ENCODE data around the gene SYNDIG1. TPM values are rescaled to one million over a fixed set of nuclear protein-coding genes. Genes with fewer than 3 reads are reported as not detected.

Gene SYNDIG1
- total RNA-seq, 1 experiment from 2014 or later: 5.4 TPM

DNA sequence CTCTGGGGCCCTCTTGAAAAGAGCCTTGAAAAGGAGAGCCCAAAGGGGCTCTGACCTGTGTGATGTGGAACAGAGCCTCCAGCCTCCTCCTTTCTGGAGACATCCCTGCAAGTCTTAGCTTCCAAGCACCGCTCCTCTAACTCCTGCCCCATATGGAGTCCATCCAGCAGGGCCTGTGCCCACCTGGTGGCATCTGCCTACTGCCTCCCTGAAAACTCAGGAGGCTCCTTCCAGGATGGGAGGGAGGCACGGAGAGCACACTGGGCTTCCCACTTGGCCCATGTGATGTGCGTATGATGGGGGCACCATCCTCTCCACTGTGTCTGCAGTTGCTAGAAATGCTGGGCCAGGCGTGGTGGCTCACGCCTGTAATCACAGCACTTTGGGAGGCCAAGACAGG lies 98.1 kb downstream of the SYNDIG1 start:
- no peak overlapping the region for H2AK5ac ChIP-seq (ENCODE audit: insufficient read length, low read length)
- DNase-seq: no peak
- Mint-ChIP-seq H3K9me3 (peaks cover 6 to 17% of the 10 kb centered on the region in 2 experiments), H3K27me3 (ENCODE audit: low read depth) (peaks cover 2% of the 10 kb centered on the region), H3K27ac (no peak overlapping the region), H3K4me1 (peaks cover 6 to 7% of the 10 kb centered on the region in 2 experiments; a peak in 2 of 4 replicates), H3K4me3 (no peak overlapping the region), H3K36me3 (ENCODE audit: insufficient read depth in 1 of 3, low read depth in 3 of 3) (peaks cover 9 to 19% (median 16%) of the 10 kb centered on the region in 3 experiments)
- H4K20me1 ChIP-seq (ENCODE audit: control insufficient read depth, insufficient read depth, insufficient read length): no peaks in the 10 kb centered on the region
- H3K4ac ChIP-seq (ENCODE audit: low read depth, low read length): no peak overlapping the region
- no peak overlapping the region for H3K18ac ChIP-seq (ENCODE audit: insufficient read length, low read depth, low read length)
- no peak overlapping the region; the same call in 1 of the 2 replicates for H3K14ac ChIP-seq (ENCODE audit: insufficient read depth, low read length)
- H3K79me2 ChIP-seq (ENCODE audit: insufficient read depth, low read length): no peaks in the 10 kb centered on the region
- H3K56ac ChIP-seq (ENCODE audit: insufficient read length, low read depth, low read length): no peak overlapping the region
- no peak overlapping the region for H2BK5ac ChIP-seq (ENCODE audit: insufficient read length, low read length)
- no peak overlapping the region for H4K91ac ChIP-seq (ENCODE audit: insufficient read length, low read depth, low read length)
- no peaks in the 10 kb centered on the region for H3K23me2 ChIP-seq (ENCODE audit: insufficient read length, low read depth, low read length, poor library complexity, severe bottlenecking)
- no peak overlapping the region for H2BK20ac ChIP-seq (ENCODE audit: low read depth, low read length, poor library complexity, severe bottlenecking)
- H3K4me2 ChIP-seq (ENCODE audit: insufficient read depth, insufficient read length, low read length): no peak overlapping the region
- TF ChIP-seq, protein P1, sequence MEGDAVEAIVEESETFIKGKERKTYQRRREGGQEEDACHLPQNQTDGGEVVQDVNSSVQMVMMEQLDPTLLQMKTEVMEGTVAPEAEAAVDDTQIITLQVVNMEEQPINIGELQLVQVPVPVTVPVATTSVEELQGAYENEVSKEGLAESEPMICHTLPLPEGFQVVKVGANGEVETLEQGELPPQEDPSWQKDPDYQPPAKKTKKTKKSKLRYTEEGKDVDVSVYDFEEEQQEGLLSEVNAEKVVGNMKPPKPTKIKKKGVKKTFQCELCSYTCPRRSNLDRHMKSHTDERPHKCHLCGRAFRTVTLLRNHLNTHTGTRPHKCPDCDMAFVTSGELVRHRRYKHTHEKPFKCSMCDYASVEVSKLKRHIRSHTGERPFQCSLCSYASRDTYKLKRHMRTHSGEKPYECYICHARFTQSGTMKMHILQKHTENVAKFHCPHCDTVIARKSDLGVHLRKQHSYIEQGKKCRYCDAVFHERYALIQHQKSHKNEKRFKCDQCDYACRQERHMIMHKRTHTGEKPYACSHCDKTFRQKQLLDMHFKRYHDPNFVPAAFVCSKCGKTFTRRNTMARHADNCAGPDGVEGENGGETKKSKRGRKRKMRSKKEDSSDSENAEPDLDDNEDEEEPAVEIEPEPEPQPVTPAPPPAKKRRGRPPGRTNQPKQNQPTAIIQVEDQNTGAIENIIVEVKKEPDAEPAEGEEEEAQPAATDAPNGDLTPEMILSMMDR (conservative IDR thresholded peaks at IDR 0.05): no peak
- no peak overlapping the region for H4K8ac ChIP-seq (replicated peaks; ENCODE audit: insufficient read length, low read depth, low read length)
- H3K27me3 ChIP-seq (ENCODE audit: insufficient read depth, low read length): no peaks in the 10 kb centered on the region; the same call in 1 of the 2 replicates
- H3K9me3 ChIP-seq (ENCODE audit: control insufficient read depth, low read depth, low read length): no peaks in the 10 kb centered on the region
- H3K4me1 ChIP-seq (ENCODE audit: insufficient read depth, low read length): no peaks in the 10 kb centered on the region
- H3K79me1 ChIP-seq (ENCODE audit: insufficient read depth, low read depth, low read length, poor library complexity, severe bottlenecking): no peaks in the 10 kb centered on the region
- H3K23ac ChIP-seq (ENCODE audit: insufficient read length, low read depth, low read length): no peak overlapping the region
- no peak overlapping the region for H3T11ph ChIP-seq (ENCODE audit: low read length)
- no peak overlapping the region for H2AFZ ChIP-seq (ENCODE audit: low read length)
- no peak overlapping the region for H2BK15ac ChIP-seq (ENCODE audit: low read depth, low read length)
- no CpG with 5 or more reads among the region's 5 CpGs for WGBS (ENCODE audit: extremely low coverage, insufficient read length, low lambda C conversion rate)
- H2BK12ac ChIP-seq (ENCODE audit: insufficient read length, low read depth, low read length): no peak overlapping the region
- H2BK120ac ChIP-seq (ENCODE audit: low read depth, low read length, poor library complexity, severe bottlenecking): no peak overlapping the region
- H4K5ac ChIP-seq (ENCODE audit: insufficient read length, low read depth, low read length): no peak overlapping the region
- H3K9ac ChIP-seq (ENCODE audit: extremely low read depth, insufficient read length, low read length): no peak overlapping the region
- H3K27ac ChIP-seq (ENCODE audit: insufficient read length, low read depth, low read length): no peak overlapping the region
